HepG2 (cell line): Measurements from ENCODE around the gene DHX32. TPM values are rescaled to one million over a fixed set of nuclear protein-coding genes. Genes with fewer than 3 reads are reported as not detected.

ENCODE experiments used
- ATAC-seq: fragments of 200-7000 bp; cut with Tn5 transposase; 3 replicates; pipeline ENCODE4 v1.9.1; 2020; ENCODE audit warnings: mild to moderate bottlenecking, moderate library complexity
- BruUV-seq: library from RNA; stranded (reverse); fragments of 400-500 nt; replicated peaks from 2 replicates; lab custom pipeline; 2021; lab: Mats Ljungman, UMichigan
- CTCF ChIA-PET: fragments of 300-600 bp; formaldehyde crosslinking; extraction: SDS; loops from one replicate; lab custom pipeline; 2021; ENCODE audit warnings: low total read pairs, inconsistent platforms, low intra/inter-chr PET ratio; lab: Yijun Ruan, JAX
- POLR2A ChIA-PET: fragments of 350-600 bp; sonication (Branson Sonifier 250); formaldehyde crosslinking; loops from one replicate; lab custom pipeline; 2020; ENCODE audit warnings: antibody characterized with exemption, inconsistent platforms; lab: Yijun Ruan, JAX
- DNase-seq: peaks from one replicate; pipeline ENCODE4 v3.0.0-alpha.2; 2015; ENCODE audit warnings: low spot score
- FAIRE-seq: peaks from 3 replicates; lab custom pipeline; 2011; peaks lifted over from hg19 to GRCh38; lab: Jason Lieb, UNC
- H2AFZ ChIP-seq: one replicate; pipeline ENCODE4 v1.6.1; 2011; ENCODE audit warnings: low read length, inconsistent platforms
- H3K27ac ChIP-seq: fragments of 300-600 bp; 3 replicates; pipeline ENCODE4 v1.8.0; 2011; ENCODE audit warnings: mixed run types, mild to moderate bottlenecking, mixed read lengths, low read length, inconsistent platforms; ENCODE audit not compliant: insufficient read depth; ENCODE audit errors: extremely low read length
- H3K27me3 ChIP-seq, 2 experiments: fragments of 200-600 bp in 1 of 2; 2 replicates in 1 of 2; 3 replicates in 1 of 2; pipeline versions ENCODE4 v1.6.0 to v1.8.0; 2011; ENCODE audit warnings: low read length in 2 of 2, mild to moderate bottlenecking in 2 of 2, moderate library complexity in 2 of 2, inconsistent platforms in 1 of 2; ENCODE audit not compliant: insufficient read depth in 2 of 2, control insufficient read depth in 1 of 2
- H3K36me3 ChIP-seq, 2 experiments: fragments of 200-600 bp in 1 of 2; replicated peaks in 1 of 2; 2 replicates in 1 of 2; 3 replicates in 1 of 2; pipeline versions ENCODE4 v1.5.1 to v1.8.0; 2011; ENCODE audit warnings: low read length in 2 of 2, inconsistent platforms in 1 of 2; ENCODE audit not compliant: insufficient read depth in 2 of 2, control insufficient read depth in 1 of 2
- H3K4me1 ChIP-seq: 2 replicates; pipeline ENCODE4 v1.5.1; 2012; ENCODE audit warnings: low read length, inconsistent platforms; ENCODE audit not compliant: insufficient read depth
- H3K4me2 ChIP-seq: 2 replicates; pipeline ENCODE4 v1.6.0; 2011; ENCODE audit warnings: low read depth, low read length, inconsistent platforms
- H3K4me3 ChIP-seq, 3 experiments: fragments of 200-600 bp in 1 of 3; sonication (generic), shearing (Covaris generic) in 1 of 3; replicated peaks in 1 of 3; 2 replicates each; pipeline ENCODE4 v1.5.1; 2011 to 2016; ENCODE audit warnings: low read length in 3 of 3, inconsistent platforms in 2 of 3, low read depth in 2 of 3, mild to moderate bottlenecking in 2 of 3, control low read depth in 1 of 3, mixed read lengths in 1 of 3; ENCODE audit not compliant: insufficient read depth in 1 of 3
- H3K79me2 ChIP-seq: one replicate; pipeline ENCODE4 v1.6.1; 2011; ENCODE audit warnings: low read length, inconsistent platforms; ENCODE audit not compliant: insufficient read depth
- H3K9ac ChIP-seq: 2 replicates; pipeline ENCODE4 v1.6.0; 2011; ENCODE audit warnings: mild to moderate bottlenecking, low read depth, low read length, inconsistent platforms; ENCODE audit not compliant: insufficient read depth
- H3K9me3 ChIP-seq: 2 replicates; pipeline ENCODE4 v1.5.1; 2012; ENCODE audit warnings: mild to moderate bottlenecking, low read length
- H4K20me1 ChIP-seq: 2 replicates; pipeline ENCODE4 v1.6.0; 2011; ENCODE audit warnings: inconsistent platforms, mild to moderate bottlenecking, low read length, moderate library complexity; ENCODE audit not compliant: insufficient read depth
- ASH2L ChIP-seq: fragments of 300-600, 200-600 bp; sonication (generic); IDR thresholded peaks from 2 replicates; pipeline ENCODE4 v1.7.0; 2017; ENCODE audit warnings: low read depth, mild to moderate bottlenecking, moderate library complexity, mixed read lengths, low read length; ENCODE audit not compliant: insufficient read length
- KAT8 ChIP-seq: IDR thresholded peaks from 2 replicates; pipeline ENCODE4 v1.6.1; 2016; ENCODE audit warnings: missing genetic modification reagents, missing compliant biosample characterization
- KLF15 ChIP-seq: sonication (generic); formaldehyde crosslinking; IDR thresholded peaks from 2 replicates; pipeline ENCODE4 v1.8.1; 2023; ENCODE audit warnings: borderline replicate concordance, mild to moderate bottlenecking, inconsistent platforms, missing genetic modification reagents, mixed read lengths
- MAFF ChIP-seq: IDR thresholded peaks from 2 replicates; pipeline ENCODE4 v1.6.1; 2011; ENCODE audit warnings: low read depth, low read length, improper control_type of control experiment
- MAFK ChIP-seq, 2 experiments: IDR thresholded peaks in 1 of 2; conservative IDR thresholded peaks in 1 of 2; 2 replicates each; pipeline ENCODE4 v1.6.1; 2011; ENCODE audit warnings: improper control_type of control experiment in 2 of 2, low read length in 2 of 2
- MAZ ChIP-seq, 2 experiments: sonication (generic) in 1 of 2; formaldehyde crosslinking in 1 of 2; IDR thresholded peaks; 2 replicates each; pipeline versions ENCODE4 v1.5.0 to v1.6.1; 2012 to 2020; ENCODE audit warnings: low read depth in 2 of 2, mild to moderate bottlenecking in 2 of 2, borderline replicate concordance in 1 of 2, improper control_type of control experiment in 1 of 2, low read length in 1 of 2, missing genetic modification reagents in 1 of 2, moderate library complexity in 1 of 2
- TCF12 ChIP-seq, 2 experiments: fragments of 450-650 bp in 1 of 2; sonication (generic) in 1 of 2; formaldehyde crosslinking in 1 of 2; IDR thresholded peaks; 2 replicates each; pipeline versions ENCODE4 v1.6.1 to v1.8.0; 2017 to 2022; ENCODE audit warnings: antibody characterized with exemption in 1 of 2, mild to moderate bottlenecking in 1 of 2, missing genetic modification reagents in 1 of 2, moderate library complexity in 1 of 2
- ZBTB33 ChIP-seq: sonication (generic); formaldehyde crosslinking; IDR thresholded peaks from 2 replicates; pipeline ENCODE4 v1.4.0; 2020; ENCODE audit warnings: missing genetic modification reagents
- ZNF205 ChIP-seq: IDR thresholded peaks from 2 replicates; pipeline ENCODE4 v1.6.1; 2018; ENCODE audit warnings: missing biosample characterization, missing genetic modification reagents
- ZNF484 ChIP-seq: sonication (generic); formaldehyde crosslinking; IDR thresholded peaks from 2 replicates; pipeline ENCODE4 v1.5.1; 2020; ENCODE audit warnings: mild to moderate bottlenecking, low read depth, missing genetic modification reagents, borderline replicate concordance
- ZNF530 ChIP-seq: sonication (generic); formaldehyde crosslinking; IDR thresholded peaks from 2 replicates; pipeline ENCODE4 v1.5.0; 2020; ENCODE audit warnings: low read depth, mild to moderate bottlenecking, missing genetic modification reagents
- ZNF740 ChIP-seq: sonication (generic); formaldehyde crosslinking; IDR thresholded peaks from 2 replicates; pipeline ENCODE4 v1.4.0; 2020; ENCODE audit warnings: missing genetic modification reagents
- ZUFSP ChIP-seq: sonication (generic); formaldehyde crosslinking; IDR thresholded peaks from 2 replicates; pipeline ENCODE4 v1.9.0; 2021; ENCODE audit warnings: missing genetic modification reagents, mild to moderate bottlenecking, borderline replicate concordance
- WGBS: methylation state at CpG from one replicate; pipeline ENCODE4 v1.1.6; 2017; ENCODE audit warnings: low lambda C conversion rate; 5-methylcytosine and 5-hydroxymethylcytosine counted together
- in situ Hi-C: cut with HindIII; loops from 2 replicates; pipeline ENCODE4 v1.10.0; 2017; ENCODE audit warnings: low pct_unique_long_range_greater_than_20kb; ENCODE audit not compliant: extremely low pct_ligation_motif_present
- intact Hi-C: fragments of 100-400 bp; cut with micrococcal nuclease; formaldehyde crosslinking; loops from one replicate; pipeline ENCODE4 v1.10.0; 2022; ENCODE audit not compliant: unreplicated experiment
- polyA plus RNA-seq, 8 experiments: library from polyadenylated mRNA; depleted of rRNA in 3 of 8; stranded (reverse) in 7 of 8; unstranded in 1 of 8; fragments of >200 nt; fragmentation: Illumina TruSeq in 4 of 8; extraction: Trizol in 4 of 8; gene quantifications; 2 replicates each; pipeline versions ENCODE4 v1.2.1 to v1.2.3, GENCODE V29; 2011 to 2016; ENCODE audit warnings: low read depth in 4 of 8, missing spikeins in 1 of 8, mixed read lengths in 1 of 8; ENCODE audit not compliant: insufficient read depth in 1 of 8
- total RNA-seq, 5 experiments: library from RNA; depleted of rRNA; stranded (reverse); fragments of >200 nt; fragmentation: Illumina TruSeq; extraction: Trizol; gene quantifications; 2 replicates each; pipeline ENCODE4 v1.2.3, GENCODE V29; 2016; ENCODE audit warnings: low read depth in 1 of 5
- TF ChIP-seq, protein P1 (sequence below): sonication (generic); formaldehyde crosslinking; IDR thresholded peaks from 2 replicates; pipeline ENCODE4 v1.4.0; 2020; ENCODE audit warnings: missing genetic modification reagents, low read depth, mild to moderate bottlenecking, borderline replicate concordance

The DHX32 gene
- total and polyA plus RNA-seq, 2 of the 13 experiments (the other 11 are each of a cell fraction or from before 2014, with no cell fraction given): 15.5 to 16.5 TPM

- H3K27me3 ChIP-seq: no peaks in the 10 kb centered on the region
- TF ChIP-seq TCF12 (IDR thresholded peaks at IDR 0.05) (no peak), TCF12 (CRISPR knock-in tag; IDR thresholded peaks at IDR 0.05) (no peak), ZBTB33 (no peak), ZUFSP (CRISPR knock-in tag) (no peak), ASH2L (no peak), KLF15 (CRISPR knock-in tag) (no peak), MAFK (conservative IDR thresholded peaks at IDR 0.05 in 1 of 2, IDR thresholded peaks at IDR 0.05 in 1 of 2; ENCODE audit: low read length in 2 of 2) (peak; percentile 52 to 73; a peak in 3 of 4 replicates), MAZ (IDR thresholded peaks at IDR 0.05; ENCODE audit: borderline replicate concordance, low read depth, low read length) (no peak), MAZ (CRISPR knock-in tag; IDR thresholded peaks at IDR 0.05; ENCODE audit: low read depth) (no peak), KAT8 (CRISPR knock-in tag) (no peak), ZNF205 (CRISPR knock-in tag) (no peak), ZNF740 (CRISPR knock-in tag) (no peak), MAFF (peak; percentile 66), ZNF484 (CRISPR knock-in tag) (no peak), ZNF530 (no peak)
- TF ChIP-seq, protein P1, sequence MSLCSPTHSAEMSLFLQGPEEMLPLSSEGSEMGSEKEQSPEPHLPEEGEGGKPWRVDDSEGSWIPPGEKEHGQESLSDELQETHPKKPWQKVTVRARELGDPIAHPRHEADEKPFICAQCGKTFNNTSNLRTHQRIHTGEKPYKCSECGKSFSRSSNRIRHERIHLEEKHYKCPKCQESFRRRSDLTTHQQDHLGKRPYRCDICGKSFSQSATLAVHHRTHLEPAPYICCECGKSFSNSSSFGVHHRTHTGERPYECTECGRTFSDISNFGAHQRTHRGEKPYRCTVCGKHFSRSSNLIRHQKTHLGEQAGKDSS (CRISPR knock-in tag): no peak
- intact Hi-C loops: loop anchor here (5.0 kb wide), 3 partner anchors 117 to 732 kb away; no protein-coding TSS in a partner anchor
- no peak for FAIRE-seq
- no peak overlapping the region for H3K4me3 ChIP-seq
- DNase-seq: no peak
- H3K9ac ChIP-seq: no peak overlapping the region
- no peaks in the 10 kb centered on the region for H3K4me1 ChIP-seq
- ChIA-PET POLR2A (no interaction called here), CTCF (no interaction called here)
- no peaks in the 10 kb centered on the region for H3K79me2 ChIP-seq
- H2AFZ ChIP-seq: no peak overlapping the region
- no peaks in the 10 kb centered on the region for H4K20me1 ChIP-seq
- peaks cover 12% of the 10 kb centered on the region in 2 experiments; a peak in 4 of 5 replicates for H3K36me3 ChIP-seq
- no peaks in the 10 kb centered on the region for H3K9me3 ChIP-seq
- no peak for ATAC-seq
- 92% methylated on average over 3 of the region's 3 CpGs for WGBS
- in situ Hi-C loops: no loop called here
- no peak overlapping the region for H3K27ac ChIP-seq
- no peak overlapping the region for H3K4me2 ChIP-seq
- no TSS peak for BruUV-seq
These were observed 16.0 kb downstream of the DHX32 start for GRCh38 chr10:125865120-125865519.
